Ovary (tissue), 9 donors: ENCODE results near the gene WDR20. TPM values are rescaled to one million over a fixed set of nuclear protein-coding genes. Genes with fewer than 3 reads are reported as not detected.

ENCODE experiments used
- DNase-seq, 5 donors: peaks; one replicate each; pipeline ENCODE4 v3.0.0-alpha.2; 2019 to 2020
- H3K27ac ChIP-seq, 2 donors: fragments of 200-600 bp; one replicate each; pipeline versions ENCODE4 v1.5.1 to v1.8.0; 2019 to 2022
- H3K27me3 ChIP-seq: fragments of 200-600 bp; one replicate; pipeline ENCODE4 v1.8.0; 2022
- H3K36me3 ChIP-seq: fragments of 200-600 bp; sonication (generic); one replicate; pipeline ENCODE4 v1.5.1; 2019
- H3K4me1 ChIP-seq: one replicate; pipeline ENCODE4 v1.8.1; 2013; ENCODE audit warnings: mild to moderate bottlenecking, moderate library complexity; ENCODE audit not compliant: insufficient read depth
- H3K4me3 ChIP-seq: fragments of 200-600 bp; sonication (generic); one replicate; pipeline ENCODE4 v1.5.1; 2017
- H3K9me3 ChIP-seq, 2 donors: fragments of 200-600 bp in 1 of 2; sonication (generic) in 1 of 2; one replicate each; pipeline versions ENCODE4 v1.5.1 to v1.8.1; 2013 to 2019; ENCODE audit warnings: mild to moderate bottlenecking in 1 of 2, moderate library complexity in 1 of 2
- EP300 ChIP-seq: sonication (generic); formaldehyde crosslinking; IDR thresholded peaks from one replicate; pipeline ENCODE4 v1.6.1; 2017; ENCODE audit warnings: antibody characterized with exemption
- POLR2A ChIP-seq: fragments of 450-650 bp; IDR thresholded peaks from one replicate; pipeline ENCODE4 v1.6.1; 2017; ENCODE audit warnings: antibody characterized with exemption, mild to moderate bottlenecking, moderate library complexity
- WGBS, 3 donors: extraction: QIAGEN DNeasy Blood & Tissue Kit in 1 of 3; methylation state at CpG; one replicate each; pipeline versions ENCODE4 v1.1.5 to v1.1.7; 2013 to 2017; 5-methylcytosine and 5-hydroxymethylcytosine counted together
- intact Hi-C, 4 donors: fragments of 100-400 bp; cut with DNase I; formaldehyde crosslinking; loops; one replicate each; pipeline versions ENCODE4 v1.11.0 to v1.15.1; 2022 to 2023
- polyA plus RNA-seq, 2 donors: library from polyadenylated mRNA; stranded (reverse); fragments of 200-250 nt in 1 of 2; fragments of 350-450 nt in 1 of 2; fragmentation: Illumina TruSeq in 1 of 2; extraction: RNeasy Lipid Tissue Mini Kit (QIAGEN cat#74804) in 1 of 2; gene quantifications; one replicate each; pipeline ENCODE4 v1.2.3, GENCODE V29; 2013 to 2014
- total RNA-seq, 7 donors: library from RNA; depleted of rRNA in 2 of 7; stranded (reverse); fragments of >200 nt in 2 of 7; fragmentation: NEBNext Ultra II Directional in 3 of 7; extraction: Animal tissue kit (Norgen Biotek cat#: 25700) in 3 of 7; gene quantifications; one replicate each; pipeline versions ENCODE4 v1.1.0 to v1.2.4, GENCODE V29; 2016 to 2023
- TF ChIP-seq, protein P1 (sequence below), 3 donors: fragments of 450-650 bp in 2 of 3; fragments of 200-600 bp in 1 of 3; IDR thresholded peaks; one replicate each; pipeline versions ENCODE4 v1.5.1 to v1.8.0; 2016 to 2022; ENCODE audit warnings: antibody characterized with exemption in 3 of 3, mild to moderate bottlenecking in 1 of 3
- donor health status: DM: no; HTN: no; CAD: no; lungs with moderate emphysema.
- donor health status: DM: no; HTN: no; CAD: no.
- donor health status: Bipolar disorder and iron deficiency.
- donor health status: DM: yes; HTN: yes; CAD: no.
- donor health status: DM: no; HTN: no; CAD: no.
- donor health status: DM: yes; HTN: yes; CAD: no.

WDR20 gene
- total and polyA plus RNA-seq, 9 donors = 13.4 to 42.2 (median 26.8) TPM

DNA sequence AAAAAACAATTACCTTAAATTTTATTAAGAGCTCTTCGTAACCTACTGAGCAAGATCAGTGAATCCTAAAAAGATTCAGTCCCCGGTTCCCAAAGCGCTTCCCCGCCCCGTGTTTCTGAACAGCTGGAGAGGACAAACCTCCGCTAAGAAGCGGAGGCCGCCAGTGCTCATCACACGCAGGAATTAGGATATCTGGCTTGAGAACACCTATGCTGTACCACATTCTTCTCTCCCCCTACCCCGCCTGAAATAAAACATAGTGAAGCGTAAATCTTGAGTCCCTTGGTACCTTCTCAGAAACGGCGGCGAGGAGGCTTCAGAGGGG is 774 bp upstream of the WDR20 start:
- DNase-seq = peak in 2 of 5 donors; percentile 15 to 22
- Histone ChIP-seq H3K4me1 (peaks cover 3% of the 10 kb centered on the region), H3K27me3 (no peaks in the 10 kb centered on the region), H3K9me3 (no peaks in the 10 kb centered on the region), H3K4me3 (peak overlapping the region; percentile 67), H3K36me3 (no peaks in the 10 kb centered on the region), H3K27ac (peak overlapping the region; percentile 77 to 80)
- TF ChIP-seq EP300 (no peak), POLR2A (no peak)
- TF ChIP-seq, protein P1, sequence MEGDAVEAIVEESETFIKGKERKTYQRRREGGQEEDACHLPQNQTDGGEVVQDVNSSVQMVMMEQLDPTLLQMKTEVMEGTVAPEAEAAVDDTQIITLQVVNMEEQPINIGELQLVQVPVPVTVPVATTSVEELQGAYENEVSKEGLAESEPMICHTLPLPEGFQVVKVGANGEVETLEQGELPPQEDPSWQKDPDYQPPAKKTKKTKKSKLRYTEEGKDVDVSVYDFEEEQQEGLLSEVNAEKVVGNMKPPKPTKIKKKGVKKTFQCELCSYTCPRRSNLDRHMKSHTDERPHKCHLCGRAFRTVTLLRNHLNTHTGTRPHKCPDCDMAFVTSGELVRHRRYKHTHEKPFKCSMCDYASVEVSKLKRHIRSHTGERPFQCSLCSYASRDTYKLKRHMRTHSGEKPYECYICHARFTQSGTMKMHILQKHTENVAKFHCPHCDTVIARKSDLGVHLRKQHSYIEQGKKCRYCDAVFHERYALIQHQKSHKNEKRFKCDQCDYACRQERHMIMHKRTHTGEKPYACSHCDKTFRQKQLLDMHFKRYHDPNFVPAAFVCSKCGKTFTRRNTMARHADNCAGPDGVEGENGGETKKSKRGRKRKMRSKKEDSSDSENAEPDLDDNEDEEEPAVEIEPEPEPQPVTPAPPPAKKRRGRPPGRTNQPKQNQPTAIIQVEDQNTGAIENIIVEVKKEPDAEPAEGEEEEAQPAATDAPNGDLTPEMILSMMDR (IDR thresholded peaks at IDR 0.05) = no peak
- intact Hi-C loops = no loop called here
- 2 to 5% (median 3%) methylated on average over 14 of the region's 14 CpGs for WGBS, 3 donors

- Histone ChIP-seq H3K9me3 (no peaks in the 10 kb centered on the region), H3K4me3 (peak overlapping the region; percentile 67), H3K4me1 (peaks cover 3% of the 10 kb centered on the region), H3K36me3 (no peaks in the 10 kb centered on the region), H3K27me3 (no peaks in the 10 kb centered on the region), H3K27ac (peak overlapping the region; percentile 77 to 84)
- DNase-seq = peak in 2 of 5 donors; percentile 25
- WGBS, 3 donors = 0 to 1% (median 1%) methylated on average over 48 of the region's 48 CpGs
- TF ChIP-seq POLR2A (no peak), EP300 (no peak)
- TF ChIP-seq, protein P1 (IDR thresholded peaks at IDR 0.05) = no peak
- intact Hi-C loops = no loop called here
These were observed 491 bp downstream of the WDR20 start for GRCh38 chr14:102140027-102140749.

DNA sequence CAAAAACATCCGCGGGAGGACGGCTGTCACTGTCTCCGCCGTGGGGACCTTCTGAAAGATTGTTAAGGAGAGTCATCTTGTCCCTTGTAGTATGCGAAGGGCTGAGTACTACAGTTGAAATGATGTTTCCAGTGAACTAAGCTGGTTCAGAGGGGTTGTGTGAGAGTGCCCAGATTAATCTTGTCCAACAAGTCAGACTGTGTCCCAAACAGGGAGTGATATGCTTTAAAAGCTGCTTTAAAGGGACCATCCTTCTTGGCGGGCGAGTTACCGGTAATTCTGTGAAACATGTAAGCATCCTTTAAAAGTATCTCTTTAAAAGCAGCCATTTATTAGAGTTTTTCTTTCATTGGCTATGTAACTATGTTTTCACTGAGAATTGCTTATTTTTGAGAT is 1.1 kb downstream of the WDR20 start:
- H3K27me3 ChIP-seq = no peaks in the 10 kb centered on the region
- peaks cover 3% of the 10 kb centered on the region for H3K4me1 ChIP-seq
- TF ChIP-seq, protein P1 (IDR thresholded peaks at IDR 0.05) = no peak
- no peak for TF ChIP-seq EP300
- TF ChIP-seq POLR2A = no peak
- 5% methylated on average over 9 of the region's 9 CpGs for WGBS, 3 donors
- H3K27ac ChIP-seq = peak overlapping the region in 1 of 2 donors; percentile 84
- H3K4me3 ChIP-seq = peak overlapping the region; percentile 67
- intact Hi-C loops = no loop called here
- H3K36me3 ChIP-seq = no peaks in the 10 kb centered on the region
- no peak for DNase-seq
- H3K9me3 ChIP-seq = no peaks in the 10 kb centered on the region

GRCh38 chr14:102141797-102142196 is 2.1 kb downstream of the WDR20 start:
- no peaks in the 10 kb centered on the region for H3K27me3 ChIP-seq
- peaks cover 3% of the 10 kb centered on the region for H3K4me1 ChIP-seq
- no peaks in the 10 kb centered on the region for H3K9me3 ChIP-seq
- no peak overlapping the region for H3K27ac ChIP-seq
- H3K4me3 ChIP-seq = no peak overlapping the region
- intact Hi-C loops = no loop called here
- no peak for DNase-seq
- WGBS, 3 donors = 81 to 89% (median 86%) methylated on average over 4 of the region's 4 CpGs
- no peaks in the 10 kb centered on the region for H3K36me3 ChIP-seq
- TF ChIP-seq POLR2A (no peak), EP300 (no peak)
- TF ChIP-seq, protein P1 (IDR thresholded peaks at IDR 0.05) = no peak
